ENCODE data around the gene ITGBL1. TPM values are rescaled to one million over a fixed set of nuclear protein-coding genes. Genes with fewer than 3 reads are reported as not detected.

Gene ITGBL1
- total and polyA plus RNA-seq, 2 of the 4 experiments (the other 2 are of a cell fraction), result 22.2 to 24.2 TPM

- Histone ChIP-seq H3K23ac (ENCODE audit: low read depth, low read length) (no peak overlapping the region), H3K4me3 (ENCODE audit: insufficient read depth, low read depth, low read length) (no peak overlapping the region), H2BK5ac (ENCODE audit: low read depth, low read length, poor library complexity, severe bottlenecking) (no peak overlapping the region), H3K18ac (ENCODE audit: low read depth, low read length) (no peak overlapping the region), H3K4me2 (ENCODE audit: low read depth, low read length) (no peak overlapping the region), H3K14ac (replicated peaks; ENCODE audit: low read depth, low read length) (no peak overlapping the region), H2BK15ac (ENCODE audit: low read depth, low read length) (no peak overlapping the region), H3K4me1 (ENCODE audit: control insufficient read depth, insufficient read depth, low read length) (no peaks in the 10 kb centered on the region), H2AK5ac (ENCODE audit: low read depth, low read length) (no peak overlapping the region), H3K36me3 (ENCODE audit: control insufficient read depth, insufficient read depth, low read length) (no peaks in the 10 kb centered on the region), H3K9me1 (ENCODE audit: insufficient read depth, low read length) (peaks cover 5% of the 10 kb centered on the region; the same call in 1 of the 2 replicates), H3K56ac (ENCODE audit: extremely low read depth, insufficient read depth, low read length) (no peak overlapping the region), H2AFZ (replicated peaks; ENCODE audit: low read length, poor library complexity) (no peak overlapping the region), H2BK120ac (ENCODE audit: low read depth, low read length) (no peak overlapping the region), H2AK9ac (replicated peaks; ENCODE audit: low read depth, low read length, poor library complexity) (no peak overlapping the region), H4K8ac (ENCODE audit: low read depth in 2 of 2, low read length in 2 of 2) (no peak overlapping the region), H3K9me3 (ENCODE audit: control insufficient read depth, insufficient read depth, low read length) (no peaks in the 10 kb centered on the region), H3K27me3 (ENCODE audit: control insufficient read depth, insufficient read depth, low read length) (no peaks in the 10 kb centered on the region), H4K20me1 (ENCODE audit: insufficient read depth, low read length) (no peaks in the 10 kb centered on the region), H2BK20ac (ENCODE audit: low read depth, low read length) (no peak overlapping the region), H3K9ac (ENCODE audit: low read depth, low read length) (no peak overlapping the region), H4K91ac (ENCODE audit: insufficient read depth, low read depth, low read length) (no peak overlapping the region), H3K27ac (ENCODE audit: insufficient read depth, low read length) (no peak overlapping the region), H4K5ac (ENCODE audit: low read depth, low read length) (no peak overlapping the region), H3K79me1 (ENCODE audit: low read depth in 1 of 2, low read length in 2 of 2) (no peaks in the 10 kb centered on the region), H3K4ac (ENCODE audit: low read depth, low read length) (no peak overlapping the region)
- in situ Hi-C loops (cut with MboI; ENCODE audit: low sequenced_read_pairs), result no loop called here
- intact Hi-C loops (cut with micrococcal nuclease), result no loop called here
- TF ChIP-seq MAZ (IDR thresholded peaks at IDR 0.05; ENCODE audit: borderline replicate concordance, low read depth, low read length) (no peak), NFE2L2 (IDR thresholded peaks at IDR 0.05; ENCODE audit: low read depth, low read length) (no peak), CTCF (conservative IDR thresholded peaks at IDR 0.05; ENCODE audit: low read depth, low read length) (no peak), SMC3 (IDR thresholded peaks at IDR 0.05; ENCODE audit: low read depth, low read length) (no peak), RFX5 (IDR thresholded peaks at IDR 0.05; ENCODE audit: low read depth, low read length) (no peak), USF2 (IDR thresholded peaks at IDR 0.05; ENCODE audit: low read depth, low read length) (no peak), RAD21 (IDR thresholded peaks at IDR 0.05; ENCODE audit: low read length) (no peak)
- POLR2A ChIA-PET (ENCODE audit: unreplicated experiment), result no interaction called here
- no peak for ATAC-seq (ENCODE audit: low read depth)
- no TSS peak for BruUV-seq (replicated peaks)
- no CpG with 5 or more reads among the region's 1 CpG for WGBS, 2 experiments (ENCODE audit: extremely low coverage in 2 of 2, insufficient read length in 1 of 2)
- CTCF ChIA-PET, result no interaction called here
- no peak for DNase-seq
- dilution Hi-C loops (cut with HindIII; ENCODE audit: low sequenced_read_pairs, unreplicated experiment), result no loop called here
Observed at GRCh38 chr13:101645871-101646270, 193.4 kb downstream of the ITGBL1 start.

Measured in IMR-90 (cell line).